OCI-LY7 (cell line): Measurements from ENCODE around the gene ZNF831. TPM values are rescaled to one million over a fixed set of nuclear protein-coding genes. Genes with fewer than 3 reads are reported as not detected.

Experiments used
- BruUV-seq: library from RNA; stranded (reverse); fragments of 400-500 nt; replicated peaks from 2 replicates; lab custom pipeline; 2021; lab: Mats Ljungman, UMichigan
- CTCF ChIA-PET: fragments of 300-600 bp; sonication (Branson Sonifier 250); formaldehyde crosslinking; loops from one replicate; lab custom pipeline; 2022; ENCODE audit warnings: antibody characterized with exemption; ENCODE audit not compliant: unreplicated experiment; lab: Charles Lee
- POLR2A ChIA-PET: fragments of 300-600 bp; sonication (Branson Sonifier 250); formaldehyde crosslinking; loops from one replicate; lab custom pipeline; 2022; ENCODE audit warnings: antibody characterized with exemption; lab: Charles Lee
- DNase-seq: peaks from one replicate; pipeline ENCODE4 v3.0.0-alpha.2; 2015; ENCODE audit warnings: low spot score
- H2AFZ ChIP-seq: fragments of 200-600 bp; sonication (generic), shearing (Covaris generic); 2 replicates; pipeline ENCODE4 v1.6.1; 2014; ENCODE audit warnings: mild to moderate bottlenecking, antibody characterized with exemption, low read length, moderate library complexity
- H3K27ac ChIP-seq: fragments of 200-600 bp; sonication (generic); 2 replicates; pipeline ENCODE4 v1.5.1; 2014; ENCODE audit warnings: mixed run types, low read depth, mild to moderate bottlenecking, moderate library complexity, low read length, inconsistent platforms; ENCODE audit not compliant: poor library complexity, severe bottlenecking
- H3K36me3 ChIP-seq: fragments of 200-600 bp; sonication (generic); 2 replicates; pipeline ENCODE4 v1.6.1; 2014; ENCODE audit warnings: mild to moderate bottlenecking, antibody characterized with exemption, low read length, moderate library complexity, mixed read lengths; ENCODE audit not compliant: insufficient read depth
- H3K4me1 ChIP-seq: fragments of 200-600 bp; sonication (generic); 2 replicates; pipeline ENCODE4 v1.5.1; 2014; ENCODE audit warnings: mild to moderate bottlenecking, low read length; ENCODE audit not compliant: insufficient read depth, poor library complexity, severe bottlenecking
- H3K4me2 ChIP-seq: fragments of 200-600 bp; sonication (generic); 2 replicates; pipeline ENCODE4 v1.6.1; 2014; ENCODE audit warnings: mild to moderate bottlenecking, low read length
- H3K4me3 ChIP-seq: fragments of 200-600 bp; sonication (generic); 2 replicates; pipeline ENCODE4 v1.5.1; 2014; ENCODE audit warnings: mild to moderate bottlenecking, low read depth, low read length; ENCODE audit not compliant: poor library complexity, severe bottlenecking
- H3K79me2 ChIP-seq: fragments of 200-600 bp; sonication (generic); 2 replicates; pipeline ENCODE4 v1.6.1; 2016; ENCODE audit warnings: low read depth, mild to moderate bottlenecking, low read length, moderate library complexity, mixed read lengths; ENCODE audit not compliant: insufficient read depth
- H3K9me2 ChIP-seq: fragments of 200-600 bp; sonication (generic); 2 replicates; pipeline ENCODE4 v1.6.1; 2016; ENCODE audit warnings: mild to moderate bottlenecking, low read length, mixed read lengths; ENCODE audit not compliant: insufficient read depth
- H3K9me3 ChIP-seq: fragments of 200-600 bp; sonication (generic); 2 replicates; pipeline ENCODE4 v1.6.1; 2014; ENCODE audit warnings: mild to moderate bottlenecking, mixed run types, low read length, mixed read lengths
- H4K20me1 ChIP-seq: fragments of 200-600 bp; sonication (generic); 2 replicates; pipeline ENCODE4 v1.6.1; 2014; ENCODE audit warnings: mild to moderate bottlenecking, antibody characterized with exemption, low read length, moderate library complexity, mixed read lengths; ENCODE audit not compliant: insufficient read depth
- CTCF ChIP-seq: fragments of 200-600 bp; sonication (generic); conservative IDR thresholded peaks from 2 replicates; pipeline ENCODE4 v1.5.1; 2014; ENCODE audit warnings: mild to moderate bottlenecking, antibody characterized with exemption, low read length, moderate library complexity, mixed read lengths
- EZH2phosphoT487 ChIP-seq: fragments of 200-600 bp; sonication (generic); IDR thresholded peaks from 2 replicates; pipeline ENCODE4 v1.6.1; 2018; ENCODE audit warnings: low read depth, borderline replicate concordance, mild to moderate bottlenecking, mixed run types, antibody characterized with exemption, low read length, moderate library complexity, mixed read lengths
- intact Hi-C: fragments of 100-400 bp; cut with micrococcal nuclease; formaldehyde crosslinking; loops from one replicate; pipeline ENCODE4 v1.10.0; 2022; ENCODE audit not compliant: unreplicated experiment
- total RNA-seq, 2 experiments: library from RNA; depleted of rRNA in 1 of 2; stranded (reverse); fragments of >200 nt in 1 of 2; shearing (Covaris generic) in 1 of 2; gene quantifications; 2 replicates each; pipeline ENCODE4 v1.2.3, GENCODE V29; 2014 to 2022

Gene ZNF831
- total RNA-seq, 2 experiments from 2014 or later = 5.9 to 6.3 TPM

- no peaks in the 10 kb centered on the region for H3K36me3 ChIP-seq
- DNase-seq = peak; percentile 31
- TF ChIP-seq EZH2phosphoT487 (no peak), CTCF (no peak)
- peaks cover 9% of the 10 kb centered on the region; the same call in 1 of the 2 replicates for H3K9me3 ChIP-seq
- peak overlapping the region; percentile 81 for H3K4me2 ChIP-seq
- no peaks in the 10 kb centered on the region for H3K9me2 ChIP-seq
- ChIA-PET POLR2A (interaction anchor here (0.6 to 6.1 kb wide), 7 partner anchors 10 to 1600 kb away, joined by 3 to 49 read pairs (median 4); partner anchors contain the start of gene ZNF831), CTCF (interaction anchor here (0.6 to 1.1 kb wide), 4 partner anchors 30 to 52 kb away, joined by 3 to 6 read pairs (median 3); partner anchors contain the start of gene ZNF831)
- H4K20me1 ChIP-seq = no peaks in the 10 kb centered on the region
- H2AFZ ChIP-seq = peak overlapping the region; percentile 86
- peak overlapping the region; percentile 84 for H3K27ac ChIP-seq
- intact Hi-C loops = loop anchor here (2.0 kb wide), 1 partner anchor 45 kb away; no protein-coding TSS in a partner anchor
- H3K79me2 ChIP-seq = no peaks in the 10 kb centered on the region
- BruUV-seq = no TSS peak
- peaks cover 77% of the 10 kb centered on the region for H3K4me1 ChIP-seq
- peak overlapping the region; percentile 67 for H3K4me3 ChIP-seq
Observed at GRCh38 chr20:59121714-59122565, 41.7 kb upstream of the ZNF831 start.

- peaks cover 9% of the 10 kb centered on the region; the same call in 1 of the 2 replicates for H3K9me3 ChIP-seq
- no peaks in the 10 kb centered on the region for H3K79me2 ChIP-seq
- CTCF ChIA-PET = interaction anchor here (0.6 to 1.1 kb wide), 4 partner anchors 30 to 51 kb away, joined by 3 to 6 read pairs (median 3); partner anchors contain the start of gene ZNF831
- intact Hi-C loops = loop anchor here (2.0 kb wide), 1 partner anchor 44 kb away; no protein-coding TSS in a partner anchor
- BruUV-seq = no TSS peak
- POLR2A ChIA-PET = interaction anchor here (1.0 to 6.1 kb wide), 7 partner anchors 10 to 1601 kb away, joined by 3 to 49 read pairs (median 4); partner anchors contain the start of gene ZNF831
- H3K4me2 ChIP-seq = peak overlapping the region; percentile 81
- no peaks in the 10 kb centered on the region for H3K36me3 ChIP-seq
- peak; percentile 38 for DNase-seq
- peaks cover 83% of the 10 kb centered on the region for H3K4me1 ChIP-seq
- peak overlapping the region; percentile 84 for H3K27ac ChIP-seq
- TF ChIP-seq EZH2phosphoT487 (no peak), CTCF (no peak)
- peak overlapping the region; percentile 86 for H2AFZ ChIP-seq
- no peaks in the 10 kb centered on the region for H3K9me2 ChIP-seq
- H3K4me3 ChIP-seq = peak overlapping the region; percentile 67
- H4K20me1 ChIP-seq = no peaks in the 10 kb centered on the region
Observed at GRCh38 chr20:59122566-59122919, 41.1 kb upstream of the ZNF831 start.
